Activated B cell treated with CpG ODN at 0.5 μM for 24 hours (primary cell): Measurements from ENCODE around the gene PRKACA. TPM values are rescaled to one million over a fixed set of nuclear protein-coding genes. Genes with fewer than 3 reads are reported as not detected.

ENCODE experiments used
- ATAC-seq: fragments of 200-7000 bp; cut with Tn5 transposase; one replicate; pipeline ENCODE4 v1.10.0; 2021; ENCODE audit warnings: low read depth, mild to moderate bottlenecking, moderate library complexity
- CTCF ChIA-PET: fragments of 350-600 bp; sonication (Branson Sonifier 250); formaldehyde crosslinking; loops from one replicate; lab custom pipeline; 2021; ENCODE audit warnings: antibody characterized with exemption; lab: Charles Lee
- POLR2A ChIA-PET: fragments of 350-600 bp; sonication (Branson Sonifier 250); formaldehyde crosslinking; loops from one replicate; lab custom pipeline; 2021; ENCODE audit warnings: antibody characterized with exemption; lab: Charles Lee
- DNase-seq: peaks from one replicate; pipeline ENCODE4 v3.0.0; 2022
- H3K27ac Mint-ChIP-seq: one replicate; pipeline ENCODE4 v1.8.0; 2020; ENCODE audit warnings: mixed read lengths
- H3K27me3 Mint-ChIP-seq: one replicate; pipeline ENCODE4 v1.8.0; 2021; ENCODE audit warnings: mixed read lengths
- H3K36me3 Mint-ChIP-seq: one replicate; pipeline ENCODE4 v1.8.0; 2021; ENCODE audit warnings: low read depth, mixed read lengths
- H3K4me1 Mint-ChIP-seq: one replicate; pipeline ENCODE4 v1.8.0; 2021; ENCODE audit warnings: mixed read lengths
- H3K4me3 Mint-ChIP-seq: one replicate; pipeline ENCODE4 v1.8.0; 2020; ENCODE audit warnings: mild to moderate bottlenecking, mixed read lengths
- H3K9me3 Mint-ChIP-seq: one replicate; pipeline ENCODE4 v1.8.0; 2020; ENCODE audit warnings: mixed read lengths
- intact Hi-C: fragments of 100-400 bp; cut with micrococcal nuclease; formaldehyde crosslinking; loops from one replicate; pipeline ENCODE4 v1.15.1; 2024
- total RNA-seq: library from RNA; stranded (reverse); gene quantifications from 2 replicates; pipeline ENCODE4 v1.2.3, GENCODE V29; 2022
- TF ChIP-seq, protein P1 (sequence below): fragments of 200-600 bp; IDR thresholded peaks from one replicate; pipeline ENCODE4 v1.8.0; 2022; ENCODE audit warnings: antibody characterized with exemption, mild to moderate bottlenecking

Gene PRKACA
- 41.6 and 43.7 TPM in 2 replicates for total RNA-seq

DNA sequence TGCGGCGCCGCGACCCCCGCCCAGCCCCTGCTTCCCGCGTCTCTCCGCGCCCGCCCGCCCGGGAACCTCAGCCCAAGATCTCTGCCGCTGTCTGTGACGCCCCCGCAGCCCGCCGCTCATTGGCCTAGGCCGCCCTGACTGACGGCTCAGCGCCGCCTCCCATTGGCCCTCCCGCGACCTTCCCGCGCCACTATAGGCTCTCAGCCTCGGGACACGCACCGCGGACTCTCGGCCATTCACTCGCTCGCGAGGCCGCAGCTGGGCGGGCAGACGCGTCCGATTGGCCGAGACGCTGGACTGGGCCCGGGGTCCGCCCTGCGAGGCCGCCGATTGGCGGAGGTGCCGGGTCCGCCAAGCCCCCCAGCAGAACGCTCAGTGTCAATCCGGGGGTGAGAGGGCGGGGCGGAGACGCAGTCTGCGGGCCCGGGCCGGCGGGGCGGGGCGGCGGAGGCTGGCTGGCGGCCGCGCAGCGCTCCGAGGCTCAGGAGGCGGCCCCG lies at the start of gene PRKACA:
TSS of gene PRKACA (minus strand) at position 95 of the 497 bp plus-strand sequence. CDS start 215 bp downstream, outside the sequence.
- H3K27me3 Mint-ChIP-seq = no peaks in the 10 kb centered on the region
- peak within 1 kb of the TSS; percentile 89 for H3K4me3 Mint-ChIP-seq
- TF ChIP-seq, protein P1, sequence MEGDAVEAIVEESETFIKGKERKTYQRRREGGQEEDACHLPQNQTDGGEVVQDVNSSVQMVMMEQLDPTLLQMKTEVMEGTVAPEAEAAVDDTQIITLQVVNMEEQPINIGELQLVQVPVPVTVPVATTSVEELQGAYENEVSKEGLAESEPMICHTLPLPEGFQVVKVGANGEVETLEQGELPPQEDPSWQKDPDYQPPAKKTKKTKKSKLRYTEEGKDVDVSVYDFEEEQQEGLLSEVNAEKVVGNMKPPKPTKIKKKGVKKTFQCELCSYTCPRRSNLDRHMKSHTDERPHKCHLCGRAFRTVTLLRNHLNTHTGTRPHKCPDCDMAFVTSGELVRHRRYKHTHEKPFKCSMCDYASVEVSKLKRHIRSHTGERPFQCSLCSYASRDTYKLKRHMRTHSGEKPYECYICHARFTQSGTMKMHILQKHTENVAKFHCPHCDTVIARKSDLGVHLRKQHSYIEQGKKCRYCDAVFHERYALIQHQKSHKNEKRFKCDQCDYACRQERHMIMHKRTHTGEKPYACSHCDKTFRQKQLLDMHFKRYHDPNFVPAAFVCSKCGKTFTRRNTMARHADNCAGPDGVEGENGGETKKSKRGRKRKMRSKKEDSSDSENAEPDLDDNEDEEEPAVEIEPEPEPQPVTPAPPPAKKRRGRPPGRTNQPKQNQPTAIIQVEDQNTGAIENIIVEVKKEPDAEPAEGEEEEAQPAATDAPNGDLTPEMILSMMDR = no peak
- ChIA-PET CTCF (interaction anchor here (0.9 to 1.1 kb wide), 2 partner anchors 19 to 57 kb away, joined by 3 to 4 read pairs; partner anchors contain the start of gene ASF1B), POLR2A (interaction anchor here (0.7 to 2.0 kb wide), 11 partner anchors 19 to 965 kb away, joined by 3 to 8 read pairs (median 5); partner anchors contain the start of gene ASF1B)
- H3K9me3 Mint-ChIP-seq = no peaks in the 10 kb centered on the region
- H3K27ac Mint-ChIP-seq = peak within 1 kb of the TSS; percentile 68
- DNase-seq = peak; percentile 95
- peak; percentile 95 for ATAC-seq
- intact Hi-C loops = loop anchor here (1.0 to 10.0 kb wide), 4 partner anchors 19 to 323 kb away; partner anchors contain the start of genes ASF1B, DCAF15 and ZSWIM4
- peaks cover 42% of the 10 kb centered on the region for H3K4me1 Mint-ChIP-seq
- peaks cover 1% of the 10 kb centered on the region for H3K36me3 Mint-ChIP-seq

DNA sequence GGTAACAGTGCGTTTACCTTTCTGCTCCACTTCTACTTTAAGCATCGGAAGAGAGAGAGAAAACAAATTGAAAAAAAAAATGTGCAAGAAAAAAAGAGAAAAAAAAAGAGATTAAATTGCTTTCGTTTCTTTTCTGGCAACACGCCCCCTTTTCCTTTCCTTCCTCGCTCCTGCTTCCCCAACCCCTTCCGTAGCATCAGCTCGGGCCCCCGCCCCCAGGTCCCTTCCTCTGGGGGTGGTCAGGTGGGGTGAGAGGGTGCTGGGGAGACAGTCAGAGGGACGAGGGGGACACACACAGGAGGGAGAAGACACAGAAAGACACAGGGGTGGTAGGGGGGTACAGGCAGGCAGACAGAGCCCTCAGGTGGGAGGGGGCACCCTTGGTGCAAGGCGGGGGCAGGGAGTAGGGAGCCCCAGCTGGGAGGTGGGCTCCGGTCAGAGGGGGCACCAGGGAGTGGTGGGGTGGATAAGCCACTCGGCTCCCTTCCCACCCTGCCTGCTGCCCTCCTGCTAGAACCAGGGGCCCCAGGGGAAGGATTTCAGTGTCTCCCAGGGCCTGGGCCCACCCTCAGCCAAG lies 49.5 kb upstream of the PRKACA start:
- Mint-ChIP-seq H3K9me3 (peaks cover 2% of the 10 kb centered on the region), H3K27me3 (peaks cover 7% of the 10 kb centered on the region), H3K36me3 (no peaks in the 10 kb centered on the region), H3K27ac (no peak overlapping the region), H3K4me1 (peaks cover 22% of the 10 kb centered on the region), H3K4me3 (peak overlapping the region; percentile 72)
- ATAC-seq = no peak
- DNase-seq = no peak
- TF ChIP-seq, protein P1 = no peak
- ChIA-PET POLR2A (interaction anchor here (0.6 to 1.0 kb wide), 2 partner anchors 30 to 117 kb away, joined by 3 to 8 read pairs; no protein-coding TSS in a partner anchor), CTCF (interaction anchor here (0.6 to 0.8 kb wide), 2 partner anchors 181 to 275 kb away, joined by 3 to 4 read pairs; no protein-coding TSS in a partner anchor)
- intact Hi-C loops = no loop called here

DNA sequence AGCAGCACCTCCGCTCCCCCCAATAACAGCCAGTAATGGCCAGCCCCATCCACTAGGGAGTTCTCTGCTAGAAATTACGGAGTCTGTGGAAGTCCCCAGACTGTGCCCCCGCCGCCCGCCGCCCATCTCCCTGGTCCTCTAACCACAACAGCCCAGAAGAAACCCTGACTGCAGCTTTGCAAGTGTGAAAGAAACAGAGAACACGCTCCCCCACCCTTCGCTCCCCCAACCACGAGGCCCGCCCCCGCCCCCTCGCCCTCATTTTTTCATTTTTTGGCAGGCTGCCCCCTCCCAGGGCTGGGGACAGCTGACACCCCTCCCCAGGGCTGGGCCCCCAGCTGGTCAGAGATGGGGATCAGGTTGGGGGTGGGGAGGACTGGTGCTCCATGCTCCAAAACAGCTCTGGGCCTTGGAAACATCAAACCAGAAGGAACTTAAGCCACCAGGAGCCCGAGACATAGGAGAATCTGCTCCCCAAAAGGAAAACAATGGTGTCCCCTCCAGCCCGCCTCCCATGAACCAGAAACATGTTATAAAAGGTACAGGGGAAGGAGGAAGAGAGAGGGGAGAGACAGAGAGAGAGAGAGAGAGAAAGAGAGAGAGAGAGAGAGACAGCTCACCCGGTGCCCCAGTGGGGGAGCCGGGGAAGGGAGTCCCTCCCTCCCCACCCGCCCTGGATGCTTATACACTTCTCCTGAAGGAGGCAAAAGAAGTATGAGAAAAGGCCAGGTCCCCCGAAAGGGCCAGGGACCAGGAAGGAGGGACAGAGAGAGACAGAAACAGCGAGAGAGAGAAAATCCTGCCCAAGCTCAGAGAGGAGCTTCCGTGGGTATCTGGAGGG lies 48.6 kb upstream of the PRKACA start:
- DNase-seq = no peak
- peaks cover 22% of the 10 kb centered on the region for H3K4me1 Mint-ChIP-seq
- intact Hi-C loops = no loop called here
- peaks cover 6% of the 10 kb centered on the region for H3K27me3 Mint-ChIP-seq
- no peak for ATAC-seq
- no peaks in the 10 kb centered on the region for H3K36me3 Mint-ChIP-seq
- ChIA-PET POLR2A (interaction anchor here (0.5 to 0.7 kb wide), 2 partner anchors 58 to 73 kb away, joined by 3 to 6 read pairs; no protein-coding TSS in a partner anchor), CTCF (interaction anchor here (0.8 kb wide), 1 partner anchor 182 kb away, joined by 3 read pairs; no protein-coding TSS in a partner anchor)
- H3K27ac Mint-ChIP-seq = no peak overlapping the region
- TF ChIP-seq, protein P1 = no peak
- H3K9me3 Mint-ChIP-seq = peaks cover 2% of the 10 kb centered on the region
- H3K4me3 Mint-ChIP-seq = peak overlapping the region; percentile 72

DNA sequence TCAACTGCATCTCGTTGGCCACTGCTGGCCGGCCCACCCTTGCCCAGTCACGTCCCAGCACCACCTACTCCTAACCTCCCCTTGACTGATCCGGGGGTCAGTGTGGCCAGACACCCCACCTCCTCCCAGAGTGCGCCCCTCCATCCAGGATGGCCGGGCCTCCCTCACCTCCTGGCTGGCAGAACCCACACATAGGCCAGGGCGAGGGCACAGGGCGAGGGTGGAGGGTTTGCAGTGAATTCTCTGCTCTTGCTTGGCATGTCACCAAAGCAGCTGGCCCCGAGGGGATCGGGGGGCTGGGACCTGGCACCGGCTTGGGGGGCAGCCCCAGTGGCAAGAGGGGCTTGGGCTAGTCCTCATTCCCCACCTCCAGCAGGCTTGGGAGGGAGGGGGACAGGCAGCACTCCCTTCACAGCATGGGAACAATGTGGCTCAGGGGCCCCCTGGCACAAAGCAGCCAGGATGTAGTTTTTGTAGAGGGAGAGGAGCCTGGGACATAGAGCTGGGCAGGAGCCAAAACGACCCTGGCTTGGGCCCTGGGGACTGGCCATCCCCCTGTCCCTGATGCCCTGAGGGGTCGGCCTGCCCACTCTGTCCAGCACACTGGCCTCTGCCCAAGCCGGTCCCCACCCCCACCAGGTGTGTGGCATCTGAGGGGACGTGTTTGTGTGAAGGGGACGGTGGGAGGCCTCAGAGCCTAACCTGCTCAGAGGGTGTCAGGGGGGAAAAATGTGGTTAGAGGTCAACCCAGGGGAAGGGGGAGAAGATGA lies 47.3 kb upstream of the PRKACA start:
- POLR2A ChIA-PET = no interaction called here
- intact Hi-C loops = no loop called here

More for the DNA sequence above, 47.3 kb upstream of the PRKACA start:
- H3K36me3 Mint-ChIP-seq = no peaks in the 10 kb centered on the region
- ATAC-seq (no peak), DNase-seq (no peak)
- H3K27me3 Mint-ChIP-seq = peaks cover 5% of the 10 kb centered on the region
- H3K9me3 Mint-ChIP-seq = no peaks in the 10 kb centered on the region
- no peak overlapping the region for H3K27ac Mint-ChIP-seq
- TF ChIP-seq, protein P1 = no peak
- peaks cover 22% of the 10 kb centered on the region for H3K4me1 Mint-ChIP-seq
- CTCF ChIA-PET = no interaction called here
- no peak overlapping the region for H3K4me3 Mint-ChIP-seq
